ENCODE measurements around the gene GBF1.

The GBF1 gene

GRCh38 chr10:102409604-102410428 lies 164.5 kb downstream of the GBF1 start:
- DNase-seq (ENCODE audit: low read depth) = no peak

- DNase-seq (ENCODE audit: low read depth) = no peak
Measured at GRCh38 chr10:102410429-102411073, 165.2 kb downstream of the GBF1 start.

GRCh38 chr10:102411341-102412255 lies 166.3 kb downstream of the GBF1 start:
- DNase-seq (ENCODE audit: low read depth) = no peak

GRCh38 chr10:102412293-102412692 lies 167.0 kb downstream of the GBF1 start:
- DNase-seq (ENCODE audit: low read depth) = no peak

GRCh38 chr10:102413053-102413705 lies 167.8 kb downstream of the GBF1 start:
- no peak for DNase-seq (ENCODE audit: low read depth)

- DNase-seq (ENCODE audit: low read depth) = no peak
Measured at GRCh38 chr10:102413806-102414561, 168.7 kb downstream of the GBF1 start.

GRCh38 chr10:102414749-102415148 lies 169.4 kb downstream of the GBF1 start:
- no peak for DNase-seq (ENCODE audit: low read depth)

GRCh38 chr10:102416283-102416682 lies 171.0 kb downstream of the GBF1 start:
- DNase-seq (ENCODE audit: low read depth) = no peak

GRCh38 chr10:102416695-102417094 lies 171.4 kb downstream of the GBF1 start:
- no peak for DNase-seq (ENCODE audit: low read depth)

GRCh38 chr10:102418622-102419268 lies 173.4 kb downstream of the GBF1 start, which contains the start of gene PSD:
Gene PSD (minus strand): TSS chr10:102418785. CDS start chr10:102417038, 1,747 bp downstream.
- DNase-seq (ENCODE audit: low read depth) = no peak

- no peak for DNase-seq (ENCODE audit: low read depth)
Measured at GRCh38 chr10:102419269-102420180, 174.2 kb downstream of the GBF1 start.

GRCh38 chr10:102420181-102420713 lies 174.9 kb downstream of the GBF1 start:
- DNase-seq (ENCODE audit: low read depth) = no peak

GRCh38 chr10:102420714-102421506 lies 175.6 kb downstream of the GBF1 start, which contains the start of gene FBXL15:
Gene FBXL15 (plus strand): TSS chr10:102420836. CDS start chr10:102421130, 294 bp downstream.
- peak; percentile 95 for DNase-seq (ENCODE audit: low read depth)

GRCh38 chr10:102421507-102421756 lies 176.1 kb downstream of the GBF1 start:
- no peak for DNase-seq (ENCODE audit: low read depth)

GRCh38 chr10:102421757-102422512 lies 176.6 kb downstream of the GBF1 start:
- DNase-seq (ENCODE audit: low read depth) = no peak

- no peak for DNase-seq (ENCODE audit: low read depth)
Measured at GRCh38 chr10:102422545-102423129, 177.3 kb downstream of the GBF1 start.

- DNase-seq (ENCODE audit: low read depth) = no peak
Measured at GRCh38 chr10:102423372-102423968, 178.1 kb downstream of the GBF1 start.
